Left lobe of liver (tissue), 2 donors: ENCODE results near the gene CEP78. TPM values are rescaled to one million over a fixed set of nuclear protein-coding genes. Genes with fewer than 3 reads are reported as not detected.

Source experiments
- ATAC-seq: fragments of 200-7000 bp; cut with Tn5 transposase; one replicate; pipeline ENCODE4 v1.9.1; 2020; ENCODE audit warnings: mild to moderate bottlenecking, moderate library complexity
- DNase-seq: peaks from one replicate; pipeline ENCODE4 v3.0.0-alpha.2; 2020; ENCODE audit warnings: low spot score
- total RNA-seq: library from RNA; stranded (reverse); gene quantifications from one replicate; pipeline ENCODE4 v1.2.1, GENCODE V29; 2021
- donor health status: DM: no; HTN: no; CAD: no; lungs with moderate emphysema.
- donor health status: DM: no; HTN: yes; CAD: no.

Gene CEP78
- total RNA-seq, 1 donor from 2014 or later, result 10.8 TPM

- ATAC-seq (peak; percentile 59), DNase-seq (no peak)
These were observed 68.5 kb downstream of the CEP78 start for GRCh38 chr9:78304357-78304756.

- DNase-seq (peak; percentile 58), ATAC-seq (peak; percentile 58)
These were observed 70.6 kb downstream of the CEP78 start for GRCh38 chr9:78306222-78307076.

GRCh38 chr9:78307360-78307759, 71.5 kb downstream of the CEP78 start:
- DNase-seq (no peak), ATAC-seq (no peak)

- ATAC-seq, result no peak
These were observed 73.2 kb downstream of the CEP78 start for GRCh38 chr9:78309066-78309465.

GRCh38 chr9:78311075-78311474, 75.2 kb downstream of the CEP78 start:
- ATAC-seq, result no peak
- no peak for DNase-seq

More at GRCh38 chr9:78309066-78309465, 73.2 kb downstream of the CEP78 start:
- no peak for DNase-seq

GRCh38 chr9:78311886-78312524, 76.1 kb downstream of the CEP78 start:
- ATAC-seq, result no peak
- DNase-seq, result no peak

- ATAC-seq, result peak; percentile 9
- no peak for DNase-seq
These were observed 78.7 kb downstream of the CEP78 start for GRCh38 chr9:78314550-78314949.

GRCh38 chr9:78314953-78315870, 79.3 kb downstream of the CEP78 start:
- ATAC-seq (peak; percentile 13), DNase-seq (no peak)

GRCh38 chr9:78316166-78316892, 80.5 kb downstream of the CEP78 start:
- ATAC-seq, result no peak

GRCh38 chr9:78319197-78320029, 83.5 kb downstream of the CEP78 start:
- DNase-seq (no peak), ATAC-seq (no peak)

More at GRCh38 chr9:78316166-78316892, 80.5 kb downstream of the CEP78 start:
- DNase-seq, result no peak

GRCh38 chr9:78320030-78320693, 84.3 kb downstream of the CEP78 start:
- DNase-seq, result no peak

GRCh38 chr9:78320875-78321496, 85.1 kb downstream of the CEP78 start:
- DNase-seq, result no peak

More at GRCh38 chr9:78320030-78320693, 84.3 kb downstream of the CEP78 start:
- no peak for ATAC-seq

GRCh38 chr9:78321505-78321904, 85.6 kb downstream of the CEP78 start:
- ATAC-seq (no peak), DNase-seq (no peak)

More at GRCh38 chr9:78320875-78321496, 85.1 kb downstream of the CEP78 start:
- peak; percentile 57 for ATAC-seq

GRCh38 chr9:78324068-78324650, 88.3 kb downstream of the CEP78 start:
- DNase-seq, result no peak
- no peak for ATAC-seq

- ATAC-seq (no peak), DNase-seq (no peak)
These were observed 88.8 kb downstream of the CEP78 start for GRCh38 chr9:78324682-78325081.

GRCh38 chr9:78325343-78325742, 89.5 kb downstream of the CEP78 start:
- ATAC-seq (peak; percentile 67), DNase-seq (no peak)

- ATAC-seq (no peak), DNase-seq (no peak)
These were observed 90.0 kb downstream of the CEP78 start for GRCh38 chr9:78325846-78326360.

- DNase-seq (no peak), ATAC-seq (no peak)
These were observed 90.7 kb downstream of the CEP78 start for GRCh38 chr9:78326564-78326963.
